SIG-M5 (cell line): ENCODE measurements around the gene GALNT14.

Experiments
- DNase-seq: peaks from one replicate; lab custom pipeline; 2025; lab: John Stamatoyannopoulos, UW

The GALNT14 gene

GRCh38 chr2:31136000-31136399 lies 2.2 kb downstream of the GALNT14 start:
- DNase-seq, result no peak

GRCh38 chr2:31134480-31134879 lies 3.8 kb downstream of the GALNT14 start:
- DNase-seq, result no peak

GRCh38 chr2:31132786-31133185 lies 5.5 kb downstream of the GALNT14 start:
- DNase-seq, result no peak

- no peak for DNase-seq
Measured at GRCh38 chr2:31131871-31132270, 6.4 kb downstream of the GALNT14 start.

- DNase-seq, result no peak
Measured at GRCh38 chr2:31129375-31130171, 8.7 kb downstream of the GALNT14 start.

- DNase-seq, result no peak
Measured at GRCh38 chr2:31127931-31128330, 10.3 kb downstream of the GALNT14 start.

GRCh38 chr2:31125918-31126695 lies 12.1 kb downstream of the GALNT14 start:
- no peak for DNase-seq

GRCh38 chr2:31124904-31125303 lies 13.3 kb downstream of the GALNT14 start:
- DNase-seq, result no peak

- DNase-seq, result no peak
Measured at GRCh38 chr2:31122133-31122532, 16.1 kb downstream of the GALNT14 start.

GRCh38 chr2:31113765-31114164 lies 24.5 kb downstream of the GALNT14 start:
- no peak for DNase-seq

- no peak for DNase-seq
Measured at GRCh38 chr2:31112544-31112943, 25.7 kb downstream of the GALNT14 start.

- no peak for DNase-seq
Measured at GRCh38 chr2:31110998-31111397, 27.2 kb downstream of the GALNT14 start.

GRCh38 chr2:31110431-31110830 lies 27.8 kb downstream of the GALNT14 start:
- no peak for DNase-seq

GRCh38 chr2:31109633-31110192 lies 28.5 kb downstream of the GALNT14 start:
- no peak for DNase-seq

- DNase-seq, result no peak
Measured at GRCh38 chr2:31108561-31109286, 29.5 kb downstream of the GALNT14 start.

- no peak for DNase-seq
Measured at GRCh38 chr2:31107591-31108300, 30.5 kb downstream of the GALNT14 start.

GRCh38 chr2:31101701-31102100 lies 36.5 kb downstream of the GALNT14 start:
- DNase-seq, result no peak

GRCh38 chr2:31097962-31098613 lies 40.2 kb downstream of the GALNT14 start:
- DNase-seq, result no peak

- DNase-seq, result no peak
Measured at GRCh38 chr2:31090188-31090587, 48.1 kb downstream of the GALNT14 start.

GRCh38 chr2:31089645-31090044 lies 48.6 kb downstream of the GALNT14 start:
- DNase-seq, result no peak
